Measurements from ENCODE around the gene FGFR2.

The FGFR2 gene

GRCh38 chr10:121598263-121599249, at the start of gene FGFR2:
Gene FGFR2 (minus strand): TSS chr10:121598444. CDS start chr10:121593817, 4,627 bp downstream.
- Histone ChIP-seq H3K27ac (ENCODE audit: low read length) (peak within 1 kb of the TSS; percentile 89), H3K27me3 (ENCODE audit: control insufficient read depth, insufficient read depth, low read length) (peaks cover 19% of the 10 kb centered on the region), H3K4me1 (ENCODE audit: control insufficient read depth, low read depth, low read length) (peaks cover 51% of the 10 kb centered on the region), H3K4me3 (ENCODE audit: low read length) (peak within 1 kb of the TSS; percentile 89), H3K9me3 (ENCODE audit: control insufficient read depth, low read depth, low read length) (no peaks in the 10 kb centered on the region), H3K9ac (ENCODE audit: low read length) (peak within 1 kb of the TSS; percentile 86), H3K36me3 (ENCODE audit: control insufficient read depth, low read depth, low read length) (peaks cover 19% of the 10 kb centered on the region)

GRCh38 chr10:121647401-121647800, 49.2 kb upstream of the FGFR2 start:
- peaks cover 12% of the 10 kb centered on the region for H3K4me1 ChIP-seq (ENCODE audit: control insufficient read depth, low read depth, low read length)
- no peaks in the 10 kb centered on the region for H3K27me3 ChIP-seq (ENCODE audit: control insufficient read depth, insufficient read depth, low read length)
- no peaks in the 10 kb centered on the region for H3K9me3 ChIP-seq (ENCODE audit: control insufficient read depth, low read depth, low read length)
- no peak overlapping the region for H3K4me3 ChIP-seq (ENCODE audit: low read length)
- H3K36me3 ChIP-seq (ENCODE audit: control insufficient read depth, low read depth, low read length), result no peaks in the 10 kb centered on the region
- H3K27ac ChIP-seq (ENCODE audit: low read length), result no peak overlapping the region
- H3K9ac ChIP-seq (ENCODE audit: low read length), result no peak overlapping the region

- Histone ChIP-seq H3K9ac (ENCODE audit: low read length) (no peak overlapping the region), H3K27me3 (ENCODE audit: control insufficient read depth, insufficient read depth, low read length) (no peaks in the 10 kb centered on the region), H3K4me3 (ENCODE audit: low read length) (no peak overlapping the region), H3K27ac (ENCODE audit: low read length) (no peak overlapping the region), H3K4me1 (ENCODE audit: control insufficient read depth, low read depth, low read length) (peaks cover 12% of the 10 kb centered on the region), H3K36me3 (ENCODE audit: control insufficient read depth, low read depth, low read length) (no peaks in the 10 kb centered on the region), H3K9me3 (ENCODE audit: control insufficient read depth, low read depth, low read length) (no peaks in the 10 kb centered on the region)
Observed at GRCh38 chr10:121645696-121646095, 47.5 kb upstream of the FGFR2 start.

DNA sequence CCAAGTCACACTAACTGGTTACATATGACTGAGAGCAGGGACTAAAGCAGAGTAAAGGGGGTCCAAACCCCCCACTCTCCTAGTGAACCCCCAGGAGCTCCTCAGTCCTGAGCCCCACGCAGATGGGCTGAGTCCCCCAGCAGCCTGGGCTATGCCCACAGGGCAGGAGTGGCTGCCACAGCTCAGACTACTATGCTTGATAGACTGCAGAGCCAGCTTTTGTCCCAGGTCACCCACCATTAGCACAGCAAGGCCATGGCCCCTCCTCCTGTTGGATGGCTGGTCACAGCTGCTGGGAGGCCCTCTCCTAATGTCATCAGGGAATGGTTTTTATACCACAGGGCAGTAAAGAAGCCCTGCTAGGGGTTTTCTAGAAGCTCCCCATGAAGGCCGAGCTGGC, 46.3 kb upstream of the FGFR2 start:
- no peak overlapping the region for H3K27ac ChIP-seq (ENCODE audit: low read length)
- H3K4me1 ChIP-seq (ENCODE audit: control insufficient read depth, low read depth, low read length), result peaks cover 12% of the 10 kb centered on the region
- no peaks in the 10 kb centered on the region for H3K36me3 ChIP-seq (ENCODE audit: control insufficient read depth, low read depth, low read length)

DNA sequence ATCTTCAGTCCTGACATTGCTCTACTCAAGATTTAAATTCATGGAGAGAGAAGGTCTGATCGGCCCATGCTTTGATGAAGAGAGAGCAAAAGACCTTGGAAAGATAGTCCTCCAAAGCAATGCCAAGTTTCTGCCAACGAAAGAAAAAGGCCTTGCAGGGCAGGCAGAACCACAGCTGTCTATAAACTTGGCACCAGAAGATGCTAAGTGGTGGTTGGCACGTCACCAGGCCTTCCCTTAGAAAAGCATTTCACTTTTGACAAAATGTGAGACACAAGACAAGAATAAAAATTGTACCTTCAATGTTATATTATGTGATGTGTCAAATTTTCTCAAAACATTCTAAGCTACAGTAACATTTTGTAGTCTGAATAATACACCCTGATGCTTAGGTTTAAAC, 42.0 kb upstream of the FGFR2 start:
- peaks cover 5% of the 10 kb centered on the region for H3K4me1 ChIP-seq (ENCODE audit: control insufficient read depth, low read depth, low read length)
- H3K27ac ChIP-seq (ENCODE audit: low read length), result no peak overlapping the region
- H3K4me3 ChIP-seq (ENCODE audit: low read length), result no peak overlapping the region

More for the DNA sequence above, 46.3 kb upstream of the FGFR2 start:
- Histone ChIP-seq H3K9ac (ENCODE audit: low read length) (no peak overlapping the region), H3K27me3 (ENCODE audit: control insufficient read depth, insufficient read depth, low read length) (no peaks in the 10 kb centered on the region), H3K4me3 (ENCODE audit: low read length) (no peak overlapping the region), H3K9me3 (ENCODE audit: control insufficient read depth, low read depth, low read length) (no peaks in the 10 kb centered on the region)

DNA sequence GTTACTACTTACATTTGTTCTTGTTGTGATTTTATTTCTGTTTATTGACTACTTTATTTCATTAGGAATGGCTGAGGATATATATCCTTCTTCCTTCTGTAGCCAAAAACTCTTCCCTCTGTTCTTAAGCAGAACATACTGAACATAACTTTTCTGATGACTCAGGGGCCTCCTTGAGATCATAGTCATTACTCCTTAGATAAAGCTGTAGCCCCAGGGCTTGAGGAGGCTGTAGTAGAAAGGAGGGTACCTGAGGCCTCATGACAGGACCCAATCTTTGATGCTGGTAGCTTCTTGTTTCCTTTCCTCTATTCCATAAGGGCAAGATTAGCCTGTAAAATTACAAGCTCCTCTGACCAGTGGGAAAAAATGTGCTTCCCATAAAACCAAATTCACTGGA, 41.2 kb upstream of the FGFR2 start:
- H3K4me3 ChIP-seq (ENCODE audit: low read length), result no peak overlapping the region
- no peaks in the 10 kb centered on the region for H3K4me1 ChIP-seq (ENCODE audit: control insufficient read depth, low read depth, low read length)
- no peaks in the 10 kb centered on the region for H3K36me3 ChIP-seq (ENCODE audit: control insufficient read depth, low read depth, low read length)
- no peak overlapping the region for H3K27ac ChIP-seq (ENCODE audit: low read length)
- H3K27me3 ChIP-seq (ENCODE audit: control insufficient read depth, insufficient read depth, low read length), result no peaks in the 10 kb centered on the region
- H3K9me3 ChIP-seq (ENCODE audit: control insufficient read depth, low read depth, low read length), result peaks cover 3% of the 10 kb centered on the region
- H3K9ac ChIP-seq (ENCODE audit: low read length), result no peak overlapping the region

More for the DNA sequence above, 42.0 kb upstream of the FGFR2 start:
- H3K9ac ChIP-seq (ENCODE audit: low read length), result no peak overlapping the region
- peaks cover 3% of the 10 kb centered on the region for H3K9me3 ChIP-seq (ENCODE audit: control insufficient read depth, low read depth, low read length)
- no peaks in the 10 kb centered on the region for H3K36me3 ChIP-seq (ENCODE audit: control insufficient read depth, low read depth, low read length)
- no peaks in the 10 kb centered on the region for H3K27me3 ChIP-seq (ENCODE audit: control insufficient read depth, insufficient read depth, low read length)

GRCh38 chr10:121637437-121637836, 39.2 kb upstream of the FGFR2 start:
- H3K27me3 ChIP-seq (ENCODE audit: control insufficient read depth, insufficient read depth, low read length), result no peaks in the 10 kb centered on the region
- no peaks in the 10 kb centered on the region for H3K4me1 ChIP-seq (ENCODE audit: control insufficient read depth, low read depth, low read length)
- H3K9me3 ChIP-seq (ENCODE audit: control insufficient read depth, low read depth, low read length), result peaks cover 3% of the 10 kb centered on the region
- no peak overlapping the region for H3K4me3 ChIP-seq (ENCODE audit: low read length)
- no peaks in the 10 kb centered on the region for H3K36me3 ChIP-seq (ENCODE audit: control insufficient read depth, low read depth, low read length)
- H3K27ac ChIP-seq (ENCODE audit: low read length), result no peak overlapping the region
- no peak overlapping the region for H3K9ac ChIP-seq (ENCODE audit: low read length)

GRCh38 chr10:121633056-121633455, 34.8 kb upstream of the FGFR2 start:
- Histone ChIP-seq H3K27me3 (ENCODE audit: control insufficient read depth, insufficient read depth, low read length) (no peaks in the 10 kb centered on the region), H3K4me3 (ENCODE audit: low read length) (no peak overlapping the region), H3K9ac (ENCODE audit: low read length) (no peak overlapping the region), H3K4me1 (ENCODE audit: control insufficient read depth, low read depth, low read length) (no peaks in the 10 kb centered on the region), H3K27ac (ENCODE audit: low read length) (no peak overlapping the region), H3K9me3 (ENCODE audit: control insufficient read depth, low read depth, low read length) (peaks cover 3% of the 10 kb centered on the region), H3K36me3 (ENCODE audit: control insufficient read depth, low read depth, low read length) (no peaks in the 10 kb centered on the region)

DNA sequence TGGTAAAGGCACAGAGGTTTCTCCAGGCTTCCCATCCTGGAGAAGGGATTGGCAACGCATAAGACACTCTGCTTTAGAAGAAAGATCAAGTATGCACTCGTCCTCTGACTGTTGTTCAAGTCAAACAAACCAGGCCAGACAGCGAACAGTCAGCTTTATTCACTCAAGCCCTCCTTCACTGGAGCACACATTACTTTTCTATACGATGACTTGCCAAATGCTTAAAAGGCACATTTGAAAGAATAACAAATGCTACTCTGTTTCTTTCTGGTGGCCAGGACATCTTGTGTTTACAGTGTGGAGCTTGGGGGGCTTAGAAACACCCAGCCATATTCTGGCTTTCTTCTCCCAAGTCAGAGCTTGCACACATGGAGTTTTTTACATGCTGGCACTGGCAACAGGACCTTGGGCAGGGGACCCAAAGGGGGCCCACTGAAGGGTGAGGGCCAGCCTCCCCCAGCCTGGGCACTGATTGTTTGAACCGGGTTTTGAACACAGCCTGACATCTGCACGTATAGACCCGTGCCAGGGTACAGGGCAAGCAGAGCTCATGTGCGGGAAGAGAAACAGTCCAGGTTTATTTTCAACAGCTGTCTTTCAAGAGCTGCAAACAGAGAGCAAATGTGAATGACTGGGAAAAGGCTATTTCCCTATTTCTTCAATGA, 33.3 kb upstream of the FGFR2 start:
- Histone ChIP-seq H3K27me3 (ENCODE audit: control insufficient read depth, insufficient read depth, low read length) (no peaks in the 10 kb centered on the region), H3K4me1 (ENCODE audit: control insufficient read depth, low read depth, low read length) (no peaks in the 10 kb centered on the region), H3K27ac (ENCODE audit: low read length) (no peak overlapping the region), H3K4me3 (ENCODE audit: low read length) (no peak overlapping the region), H3K36me3 (ENCODE audit: control insufficient read depth, low read depth, low read length) (no peaks in the 10 kb centered on the region), H3K9me3 (ENCODE audit: control insufficient read depth, low read depth, low read length) (no peaks in the 10 kb centered on the region), H3K9ac (ENCODE audit: low read length) (no peak overlapping the region)

DNA sequence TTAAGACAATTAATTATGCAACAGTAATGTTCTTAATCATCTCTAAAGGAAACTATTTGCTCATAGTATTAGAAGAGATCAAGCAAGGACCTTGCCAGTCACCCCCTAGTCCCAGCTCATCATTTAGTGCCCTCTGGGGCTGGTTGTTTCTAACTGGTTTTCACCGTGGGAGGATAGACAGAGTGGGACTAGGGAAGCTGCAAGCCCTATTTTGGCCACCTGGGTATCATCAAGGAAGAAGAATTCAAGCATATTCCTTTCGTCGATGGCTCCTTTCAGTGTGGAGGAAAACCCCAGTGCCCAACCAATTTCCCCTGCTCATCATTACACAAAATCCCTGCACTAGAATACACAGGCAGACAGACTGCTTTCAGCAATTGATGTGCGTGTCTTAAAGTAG, 30.6 kb upstream of the FGFR2 start:
- H3K36me3 ChIP-seq (ENCODE audit: control insufficient read depth, low read depth, low read length), result no peaks in the 10 kb centered on the region
- H3K9me3 ChIP-seq (ENCODE audit: control insufficient read depth, low read depth, low read length), result no peaks in the 10 kb centered on the region
- H3K9ac ChIP-seq (ENCODE audit: low read length), result no peak overlapping the region
- H3K4me1 ChIP-seq (ENCODE audit: control insufficient read depth, low read depth, low read length), result no peaks in the 10 kb centered on the region
- no peaks in the 10 kb centered on the region for H3K27me3 ChIP-seq (ENCODE audit: control insufficient read depth, insufficient read depth, low read length)
- no peak overlapping the region for H3K27ac ChIP-seq (ENCODE audit: low read length)
- H3K4me3 ChIP-seq (ENCODE audit: low read length), result no peak overlapping the region

DNA sequence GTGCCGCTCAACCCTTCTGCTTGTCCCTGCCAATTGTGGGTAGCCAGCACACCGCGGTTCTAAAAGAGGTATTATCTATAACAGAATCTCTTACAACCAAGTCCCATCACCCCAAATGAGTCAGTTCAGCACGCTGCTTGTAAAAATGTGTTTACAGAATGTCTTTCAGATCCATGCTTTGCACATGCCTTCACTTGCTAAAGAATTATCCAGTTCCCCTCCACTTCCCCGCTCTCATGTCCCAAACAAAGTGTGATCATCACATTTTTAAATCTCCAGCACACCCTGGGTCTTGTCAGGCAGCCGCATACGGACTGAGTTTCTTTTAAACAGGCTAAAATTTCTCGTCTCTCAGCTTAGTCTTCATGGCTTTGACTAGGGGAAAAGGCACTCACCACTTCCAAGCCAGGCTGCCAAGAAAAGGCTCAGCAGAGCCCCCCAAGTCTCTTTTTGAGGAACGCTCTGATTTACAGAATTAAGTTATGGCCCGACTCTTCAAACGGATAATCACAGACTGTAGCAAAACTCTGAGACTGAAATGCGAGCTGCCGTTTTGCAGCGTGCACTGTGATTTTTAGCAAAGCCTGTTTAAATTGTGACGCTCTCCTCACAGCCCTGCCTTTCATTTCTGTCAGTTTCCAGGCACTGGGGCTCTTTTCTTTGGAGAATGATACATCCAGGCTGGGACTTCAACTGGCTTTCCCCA, 29.8 kb upstream of the FGFR2 start:
- Histone ChIP-seq H3K9me3 (ENCODE audit: control insufficient read depth, low read depth, low read length) (no peaks in the 10 kb centered on the region), H3K36me3 (ENCODE audit: control insufficient read depth, low read depth, low read length) (no peaks in the 10 kb centered on the region), H3K4me1 (ENCODE audit: control insufficient read depth, low read depth, low read length) (no peaks in the 10 kb centered on the region), H3K27ac (ENCODE audit: low read length) (no peak overlapping the region), H3K27me3 (ENCODE audit: control insufficient read depth, insufficient read depth, low read length) (no peaks in the 10 kb centered on the region), H3K9ac (ENCODE audit: low read length) (no peak overlapping the region), H3K4me3 (ENCODE audit: low read length) (no peak overlapping the region)
